HEK293 (cell line): ENCODE measurements around the gene NSMCE3.

Source experiments
- CTCF ChIA-PET: fragments of 350-600 bp; formaldehyde crosslinking; extraction: SDS; loops from one replicate; lab custom pipeline; 2021; ENCODE audit warnings: antibody characterized with exemption; lab: Yijun Ruan, JAX
- POLR2A ChIA-PET: fragments of 300-600 bp; formaldehyde crosslinking; extraction: SDS; loops from one replicate; lab custom pipeline; 2020; ENCODE audit warnings: antibody characterized with exemption, inconsistent platforms; lab: Yijun Ruan, JAX
- H3K27ac ChIP-seq: fragments of 200-500 bp; sonication (Bioruptor generic); 2 replicates; pipeline ENCODE4 v1.5.1; 2014; ENCODE audit warnings: low read depth, low read length, control low read depth, inconsistent platforms; ENCODE audit errors: extremely low read depth
- H3K36me3 ChIP-seq, 2 experiments: fragments of 200-500 bp in 1 of 2; sonication (Bioruptor generic) in 1 of 2; 1 replicate in 1 of 2; 2 replicates in 1 of 2; pipeline ENCODE4 v1.5.1; 2014 to 2017; ENCODE audit warnings: inconsistent platforms in 2 of 2, low read length in 2 of 2; ENCODE audit not compliant: control insufficient read depth in 2 of 2, insufficient read depth in 1 of 2
- H3K4me1 ChIP-seq: fragments of 200-500 bp; sonication (Bioruptor generic); 2 replicates; pipeline ENCODE4 v1.5.1; 2014; ENCODE audit warnings: mild to moderate bottlenecking, low read length, inconsistent platforms; ENCODE audit not compliant: control insufficient read depth, insufficient read depth
- H3K4me3 ChIP-seq: 2 replicates; pipeline ENCODE4 v1.5.1; 2011; ENCODE audit warnings: low read depth, mild to moderate bottlenecking, control low read depth, low read length, moderate library complexity
- H3K9me3 ChIP-seq: fragments of 200-500 bp; sonication (Bioruptor generic); 2 replicates; pipeline ENCODE4 v1.5.1; 2014; ENCODE audit warnings: low read depth, low read length, inconsistent platforms; ENCODE audit not compliant: control insufficient read depth, insufficient read depth
- KLF9 ChIP-seq: fragments of 450-650 bp; formaldehyde crosslinking; IDR thresholded peaks from 2 replicates; pipeline ENCODE4 v1.5.1; 2016; ENCODE audit warnings: missing biosample characterization, missing genetic modification characterization, low read depth
- ZNF132 ChIP-seq: fragments of 450-650 bp; formaldehyde crosslinking; IDR thresholded peaks from 2 replicates; pipeline ENCODE4 v1.5.1; 2017; ENCODE audit warnings: missing biosample characterization, missing genetic modification characterization, borderline replicate concordance
- ZNF169 ChIP-seq: fragments of 450-650 bp; formaldehyde crosslinking; IDR thresholded peaks from 2 replicates; pipeline ENCODE4 v1.5.1; 2016; ENCODE audit warnings: missing biosample characterization, missing genetic modification characterization
- ZNF221 ChIP-seq: fragments of 450-650 bp; formaldehyde crosslinking; IDR thresholded peaks from 2 replicates; pipeline ENCODE4 v1.5.1; 2017; ENCODE audit warnings: missing biosample characterization, missing genetic modification characterization, borderline replicate concordance
- ZNF266 ChIP-seq: fragments of 450-650 bp; formaldehyde crosslinking; IDR thresholded peaks from 2 replicates; pipeline ENCODE4 v1.5.1; 2016; ENCODE audit warnings: missing biosample characterization, missing genetic modification characterization, low read depth
- ZNF274 ChIP-seq, 2 experiments: fragments of 200-500 bp in 1 of 2; fragments of 450-650 bp in 1 of 2; sonication (Bioruptor generic) in 1 of 2; formaldehyde crosslinking in 1 of 2; IDR thresholded peaks; 2 replicates each; pipeline versions ENCODE4 v1.5.1 to v1.6.1; 2014 to 2016; ENCODE audit warnings: borderline replicate concordance in 1 of 2, inconsistent platforms in 1 of 2, low read length in 1 of 2, missing biosample characterization in 1 of 2, missing genetic modification characterization in 1 of 2
- ZNF423 ChIP-seq: fragments of 450-650 bp; formaldehyde crosslinking; IDR thresholded peaks from 2 replicates; pipeline ENCODE4 v1.5.1; 2016; ENCODE audit warnings: missing biosample characterization, missing genetic modification characterization
- ZNF623 ChIP-seq: fragments of 450-650 bp; formaldehyde crosslinking; IDR thresholded peaks from 2 replicates; pipeline ENCODE4 v1.5.1; 2016; ENCODE audit warnings: missing biosample characterization, missing genetic modification characterization
- ZNF626 ChIP-seq: fragments of 450-650 bp; sonication (Bioruptor Pico); formaldehyde crosslinking; IDR thresholded peaks from 2 replicates; pipeline ENCODE4 v1.5.1; 2018; ENCODE audit warnings: missing biosample characterization, missing genetic modification characterization, inconsistent platforms
- ZNF747 ChIP-seq: fragments of 450-650 bp; formaldehyde crosslinking; IDR thresholded peaks from 2 replicates; pipeline ENCODE4 v1.5.1; 2016; ENCODE audit warnings: missing biosample characterization, missing genetic modification characterization
- TF ChIP-seq, protein P1 (sequence below): fragments of 450-650 bp; formaldehyde crosslinking; IDR thresholded peaks from 2 replicates; pipeline ENCODE4 v1.5.1; 2017; ENCODE audit warnings: missing biosample characterization, missing genetic modification characterization
- TF ChIP-seq, protein P2 (sequence below): fragments of 450-650 bp; formaldehyde crosslinking; IDR thresholded peaks from 2 replicates; pipeline ENCODE4 v1.5.1; 2016; ENCODE audit warnings: missing biosample characterization, missing genetic modification characterization
- TF ChIP-seq, protein P3 (sequence below): fragments of 450-650 bp; formaldehyde crosslinking; IDR thresholded peaks from 2 replicates; pipeline ENCODE4 v1.5.1; 2017; ENCODE audit warnings: missing biosample characterization, mild to moderate bottlenecking, missing genetic modification characterization, moderate library complexity
- TF ChIP-seq, protein P4 (sequence below): fragments of 450-650 bp; formaldehyde crosslinking; IDR thresholded peaks from 2 replicates; pipeline ENCODE4 v1.5.1; 2017; ENCODE audit warnings: missing biosample characterization, missing genetic modification characterization

The NSMCE3 gene

DNA sequence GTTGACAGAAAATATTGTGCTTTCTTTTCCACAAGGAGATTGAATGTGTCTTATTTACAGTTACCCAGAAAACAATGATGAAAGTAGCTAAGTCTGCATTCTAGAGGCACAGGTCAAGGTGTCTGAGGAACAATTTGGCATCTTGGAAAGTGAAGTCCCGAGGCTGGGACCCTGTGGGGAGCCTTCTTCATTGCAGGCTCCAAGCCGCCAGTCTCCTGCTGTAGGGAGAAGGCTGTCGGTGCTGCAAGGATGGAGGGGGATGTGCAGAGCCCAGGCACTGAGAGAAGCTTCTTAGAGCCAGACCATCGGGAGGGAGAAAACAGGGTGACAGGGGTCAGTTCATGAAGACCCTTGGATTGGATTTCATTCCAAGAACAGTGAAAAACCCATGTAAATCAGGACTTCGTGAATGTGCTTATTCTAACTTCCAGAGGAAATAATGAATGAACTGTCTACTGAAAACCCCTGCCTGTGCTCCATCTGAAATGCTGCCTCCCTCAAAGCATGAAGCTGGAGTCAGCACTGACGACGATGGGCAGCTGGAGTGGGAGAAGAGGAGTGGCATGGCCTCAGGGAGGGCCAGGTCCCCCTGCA, 25.2 kb upstream of the NSMCE3 start:
- H3K4me3 ChIP-seq = no peak overlapping the region
- no peaks in the 10 kb centered on the region for H3K4me1 ChIP-seq
- H3K9me3 ChIP-seq = no peaks in the 10 kb centered on the region
- POLR2A ChIA-PET = no interaction called here
- H3K36me3 ChIP-seq = no peaks in the 10 kb centered on the region
- no peak for TF ChIP-seq ZNF274 (IDR thresholded peaks at IDR 0.05; ENCODE audit: low read length)
- no peak for TF ChIP-seq ZNF274 (tag by site-specific recombination; IDR thresholded peaks at IDR 0.05; ENCODE audit: borderline replicate concordance)
- TF ChIP-seq ZNF221 = no peak
- TF ChIP-seq ZNF132 (tag by site-specific recombination) = no peak
- TF ChIP-seq, protein P1, sequence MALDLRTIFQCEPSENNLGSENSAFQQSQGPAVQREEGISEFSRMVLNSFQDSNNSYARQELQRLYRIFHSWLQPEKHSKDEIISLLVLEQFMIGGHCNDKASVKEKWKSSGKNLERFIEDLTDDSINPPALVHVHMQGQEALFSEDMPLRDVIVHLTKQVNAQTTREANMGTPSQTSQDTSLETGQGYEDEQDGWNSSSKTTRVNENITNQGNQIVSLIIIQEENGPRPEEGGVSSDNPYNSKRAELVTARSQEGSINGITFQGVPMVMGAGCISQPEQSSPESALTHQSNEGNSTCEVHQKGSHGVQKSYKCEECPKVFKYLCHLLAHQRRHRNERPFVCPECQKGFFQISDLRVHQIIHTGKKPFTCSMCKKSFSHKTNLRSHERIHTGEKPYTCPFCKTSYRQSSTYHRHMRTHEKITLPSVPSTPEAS (tag by site-specific recombination) = no peak
- TF ChIP-seq, protein P2, sequence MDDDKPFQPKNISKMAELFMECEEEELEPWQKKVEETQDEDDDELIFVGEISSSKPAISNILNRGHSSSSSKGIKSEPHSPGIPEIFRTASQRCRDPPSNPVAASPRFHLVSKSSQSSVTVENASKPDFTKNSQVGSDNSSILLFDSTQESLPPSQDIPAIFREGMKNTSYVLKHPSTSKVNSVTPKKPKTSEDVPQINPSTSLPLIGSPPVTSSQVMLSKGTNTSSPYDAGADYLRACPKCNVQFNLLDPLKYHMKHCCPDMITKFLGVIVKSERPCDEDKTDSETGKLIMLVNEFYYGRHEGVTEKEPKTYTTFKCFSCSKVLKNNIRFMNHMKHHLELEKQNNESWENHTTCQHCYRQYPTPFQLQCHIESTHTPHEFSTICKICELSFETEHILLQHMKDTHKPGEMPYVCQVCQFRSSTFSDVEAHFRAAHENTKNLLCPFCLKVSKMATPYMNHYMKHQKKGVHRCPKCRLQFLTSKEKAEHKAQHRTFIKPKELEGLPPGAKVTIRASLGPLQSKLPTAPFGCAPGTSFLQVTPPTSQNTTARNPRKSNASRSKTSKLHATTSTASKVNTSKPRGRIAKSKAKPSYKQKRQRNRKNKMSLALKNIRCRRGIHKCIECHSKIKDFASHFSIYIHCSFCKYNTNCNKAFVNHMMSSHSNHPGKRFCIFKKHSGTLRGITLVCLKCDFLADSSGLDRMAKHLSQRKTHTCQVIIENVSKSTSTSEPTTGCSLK (tag by site-specific recombination) = no peak
- no peak overlapping the region for H3K27ac ChIP-seq
- CTCF ChIA-PET = no interaction called here

DNA sequence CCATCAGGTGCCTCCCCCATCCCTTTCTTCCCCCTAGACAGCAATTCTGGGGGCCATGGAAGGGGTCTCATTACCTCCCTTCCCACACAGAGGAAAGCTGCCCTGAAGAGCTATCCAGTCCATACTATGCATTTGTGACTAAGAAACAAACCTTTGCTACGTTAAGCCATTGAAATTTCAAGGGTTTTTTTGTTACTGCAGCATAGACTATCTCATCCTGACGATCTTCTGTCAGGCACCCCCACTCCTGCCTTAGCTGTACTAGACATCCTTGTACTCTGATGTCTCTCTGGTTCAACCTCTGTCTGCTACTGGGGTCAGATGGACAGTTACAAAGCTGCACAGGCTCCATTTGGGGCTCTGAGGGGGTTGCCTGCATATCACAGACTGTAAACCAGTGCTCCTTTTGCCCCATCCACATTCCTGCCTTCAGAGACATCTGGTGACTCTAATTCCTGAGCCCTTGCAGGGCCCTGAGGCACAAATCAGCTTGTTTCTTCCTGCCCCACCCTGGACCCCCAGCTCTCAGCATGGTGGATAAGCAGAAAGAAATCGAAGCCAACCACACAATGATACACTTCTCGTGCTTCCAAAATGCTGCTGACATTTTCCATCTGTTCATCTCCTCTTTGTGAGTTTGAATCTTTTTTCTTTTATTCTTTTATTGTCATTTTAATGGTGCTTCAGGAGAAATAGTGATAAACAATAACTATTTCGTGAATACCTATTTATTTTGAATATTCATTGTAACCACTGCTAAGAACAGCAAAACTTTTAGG, 21.6 kb upstream of the NSMCE3 start:
- no peaks in the 10 kb centered on the region for H3K36me3 ChIP-seq
- ChIA-PET POLR2A (no interaction called here), CTCF (no interaction called here)
- no peak overlapping the region for H3K4me3 ChIP-seq
- TF ChIP-seq ZNF266 (tag by site-specific recombination) (no peak), ZNF626 (tag by site-specific recombination) (no peak), KLF9 (tag by site-specific recombination) (no peak)
- no peak overlapping the region for H3K27ac ChIP-seq
- no peaks in the 10 kb centered on the region for H3K4me1 ChIP-seq
- H3K9me3 ChIP-seq = no peaks in the 10 kb centered on the region

DNA sequence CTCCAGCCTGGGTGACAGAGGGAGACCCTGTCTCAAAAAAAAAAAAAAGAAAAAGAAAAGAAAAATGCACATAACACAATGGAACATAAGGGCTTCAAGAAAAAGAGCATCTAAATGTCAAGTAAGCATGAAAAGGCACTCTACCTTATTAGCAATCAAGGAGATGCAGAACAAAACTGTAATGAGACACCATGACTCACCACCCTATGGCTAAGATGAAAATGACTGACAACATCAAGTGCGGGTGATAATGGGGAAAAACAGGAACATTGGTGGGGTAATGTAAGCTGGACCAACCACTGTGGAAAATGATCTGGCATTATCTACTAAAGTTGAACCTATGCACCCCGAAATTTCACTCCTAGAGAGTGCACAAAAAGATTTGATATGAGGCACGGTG, 19.6 kb upstream of the NSMCE3 start:
- ChIA-PET CTCF (no interaction called here), POLR2A (no interaction called here)
- no peaks in the 10 kb centered on the region for H3K4me1 ChIP-seq
- no peaks in the 10 kb centered on the region for H3K36me3 ChIP-seq
- H3K4me3 ChIP-seq = no peak overlapping the region
- H3K9me3 ChIP-seq = no peaks in the 10 kb centered on the region
- TF ChIP-seq ZNF169 (tag by site-specific recombination) = no peak
- TF ChIP-seq, protein P3, sequence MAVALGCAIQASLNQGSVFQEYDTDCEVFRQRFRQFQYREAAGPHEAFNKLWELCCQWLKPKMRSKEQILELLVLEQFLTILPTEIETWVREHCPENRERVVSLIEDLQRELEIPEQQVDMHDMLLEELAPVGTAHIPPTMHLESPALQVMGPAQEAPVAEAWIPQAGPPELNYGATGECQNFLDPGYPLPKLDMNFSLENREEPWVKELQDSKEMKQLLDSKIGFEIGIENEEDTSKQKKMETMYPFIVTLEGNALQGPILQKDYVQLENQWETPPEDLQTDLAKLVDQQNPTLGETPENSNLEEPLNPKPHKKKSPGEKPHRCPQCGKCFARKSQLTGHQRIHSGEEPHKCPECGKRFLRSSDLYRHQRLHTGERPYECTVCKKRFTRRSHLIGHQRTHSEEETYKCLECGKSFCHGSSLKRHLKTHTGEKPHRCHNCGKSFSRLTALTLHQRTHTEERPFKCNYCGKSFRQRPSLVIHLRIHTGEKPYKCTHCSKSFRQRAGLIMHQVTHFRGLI (tag by site-specific recombination) = no peak
- TF ChIP-seq ZNF747 (tag by site-specific recombination) = no peak
- no peak for TF ChIP-seq ZNF623 (tag by site-specific recombination)
- TF ChIP-seq, protein P4, sequence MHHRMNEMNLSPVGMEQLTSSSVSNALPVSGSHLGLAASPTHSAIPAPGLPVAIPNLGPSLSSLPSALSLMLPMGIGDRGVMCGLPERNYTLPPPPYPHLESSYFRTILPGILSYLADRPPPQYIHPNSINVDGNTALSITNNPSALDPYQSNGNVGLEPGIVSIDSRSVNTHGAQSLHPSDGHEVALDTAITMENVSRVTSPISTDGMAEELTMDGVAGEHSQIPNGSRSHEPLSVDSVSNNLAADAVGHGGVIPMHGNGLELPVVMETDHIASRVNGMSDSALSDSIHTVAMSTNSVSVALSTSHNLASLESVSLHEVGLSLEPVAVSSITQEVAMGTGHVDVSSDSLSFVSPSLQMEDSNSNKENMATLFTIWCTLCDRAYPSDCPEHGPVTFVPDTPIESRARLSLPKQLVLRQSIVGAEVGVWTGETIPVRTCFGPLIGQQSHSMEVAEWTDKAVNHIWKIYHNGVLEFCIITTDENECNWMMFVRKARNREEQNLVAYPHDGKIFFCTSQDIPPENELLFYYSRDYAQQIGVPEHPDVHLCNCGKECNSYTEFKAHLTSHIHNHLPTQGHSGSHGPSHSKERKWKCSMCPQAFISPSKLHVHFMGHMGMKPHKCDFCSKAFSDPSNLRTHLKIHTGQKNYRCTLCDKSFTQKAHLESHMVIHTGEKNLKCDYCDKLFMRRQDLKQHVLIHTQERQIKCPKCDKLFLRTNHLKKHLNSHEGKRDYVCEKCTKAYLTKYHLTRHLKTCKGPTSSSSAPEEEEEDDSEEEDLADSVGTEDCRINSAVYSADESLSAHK (tag by site-specific recombination) = no peak
- no peak for TF ChIP-seq ZNF423 (tag by site-specific recombination)
- no peak overlapping the region for H3K27ac ChIP-seq
